Activated CD4-positive, alpha-beta T cell treated with anti-CD3 and anti-CD28 coated beads, Interleukin-2, amount 10 ng/mL, durations not matched to agents 7 days and 5 days (primary cell): ENCODE results near the gene SMC1B. TPM values are rescaled to one million over a fixed set of nuclear protein-coding genes. Genes with fewer than 3 reads are reported as not detected.
"Not testable (repeated sequence)": the region's sequence is repeated elsewhere in the genome, so short reads cannot be mapped to it uniquely, and the experiment has no call there.

ENCODE experiments used
- CTCF ChIA-PET: fragments of 350-600 bp; sonication (Branson Sonifier 250); formaldehyde crosslinking; loops from one replicate; lab custom pipeline; 2021; ENCODE audit warnings: antibody characterized with exemption; lab: Charles Lee
- POLR2A ChIA-PET: fragments of 350-600 bp; sonication (Branson Sonifier 250); formaldehyde crosslinking; loops from one replicate; lab custom pipeline; 2021; ENCODE audit warnings: antibody characterized with exemption; lab: Charles Lee
- DNase-seq: peaks from one replicate; pipeline ENCODE4 v3.0.0-alpha.2; 2020
- H3K27ac Mint-ChIP-seq: one replicate; pipeline ENCODE4 v1.8.0; 2021; ENCODE audit warnings: mild to moderate bottlenecking, moderate library complexity, mixed read lengths
- H3K27me3 Mint-ChIP-seq: one replicate; pipeline ENCODE4 v1.8.0; 2021; ENCODE audit warnings: mixed read lengths
- H3K36me3 Mint-ChIP-seq: one replicate; pipeline ENCODE4 v1.8.0; 2021; ENCODE audit warnings: low read depth, mixed read lengths
- H3K4me1 Mint-ChIP-seq: one replicate; pipeline ENCODE4 v1.8.0; 2021; ENCODE audit warnings: mixed read lengths
- H3K4me3 Mint-ChIP-seq: one replicate; pipeline ENCODE4 v1.8.0; 2021; ENCODE audit warnings: mild to moderate bottlenecking, moderate library complexity, mixed read lengths
- H3K9me3 Mint-ChIP-seq: one replicate; pipeline ENCODE4 v1.8.0; 2021; ENCODE audit warnings: mixed read lengths
- total RNA-seq, 2 experiments: library from RNA; stranded (reverse); gene quantifications; one replicate each; pipeline ENCODE4 v1.2.3, GENCODE V29; 2021

The SMC1B gene
- total RNA-seq, 2 experiments from 2014 or later = 0.58 to 0.64 TPM

DNA sequence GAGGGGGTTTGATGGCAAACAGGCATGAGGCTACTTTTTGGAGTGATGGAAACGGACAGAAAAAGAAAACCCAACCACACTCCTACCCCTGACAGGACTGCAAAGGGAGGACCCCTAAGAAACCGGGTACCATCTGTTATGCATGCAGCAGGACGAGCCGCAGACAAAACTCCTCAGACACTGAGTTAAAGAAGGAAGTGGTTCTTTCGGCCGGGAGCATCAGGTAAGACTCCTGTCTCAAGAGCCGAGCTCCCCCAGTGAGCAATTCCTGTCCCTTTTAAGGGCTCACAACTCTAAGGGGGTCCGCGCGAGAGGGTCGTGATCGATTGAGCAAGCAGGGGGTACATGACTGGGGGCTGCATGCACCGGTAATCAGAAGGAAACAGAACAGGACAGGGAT, 27.3 kb upstream of the SMC1B start:
- H3K9me3 Mint-ChIP-seq, POLR2A ChIA-PET, H3K36me3 Mint-ChIP-seq, CTCF ChIA-PET, DNase-seq, H3K27me3 Mint-ChIP-seq: not testable (repeated sequence)
- H3K4me3 Mint-ChIP-seq = peak overlapping the region; percentile 2
- H3K27ac Mint-ChIP-seq = peak overlapping the region; percentile 52
- H3K4me1 Mint-ChIP-seq = peaks cover 16% of the 10 kb centered on the region

DNA sequence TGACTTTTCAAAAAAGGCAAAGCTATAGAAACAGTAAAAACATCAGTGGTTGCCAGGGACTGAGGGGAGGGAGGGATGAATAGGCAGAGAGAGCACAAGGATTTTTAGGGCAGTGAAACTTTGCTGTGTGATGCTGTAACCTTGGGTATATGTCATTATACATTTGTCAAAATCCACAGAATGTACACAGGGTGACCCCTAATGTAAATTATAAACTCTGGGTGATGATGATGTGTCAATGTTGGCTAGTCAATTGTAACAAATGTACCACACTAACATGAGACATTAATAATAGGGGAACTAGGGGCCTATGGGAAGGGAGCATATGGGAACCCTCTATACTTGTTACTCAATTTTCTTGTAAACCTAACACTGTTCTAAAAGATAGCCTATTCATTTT, 24.9 kb upstream of the SMC1B start:
- Mint-ChIP-seq H3K9me3 (no peaks in the 10 kb centered on the region), H3K27ac (no peak overlapping the region), H3K4me3 (no peak overlapping the region), H3K4me1 (peaks cover 23% of the 10 kb centered on the region), H3K27me3 (no peaks in the 10 kb centered on the region), H3K36me3 (no peaks in the 10 kb centered on the region)
- POLR2A ChIA-PET = no interaction called here
- DNase-seq = no peak
- CTCF ChIA-PET = interaction anchor here (0.7 kb wide), 1 partner anchor 544 kb away, joined by 4 read pairs; no protein-coding TSS in a partner anchor

DNA sequence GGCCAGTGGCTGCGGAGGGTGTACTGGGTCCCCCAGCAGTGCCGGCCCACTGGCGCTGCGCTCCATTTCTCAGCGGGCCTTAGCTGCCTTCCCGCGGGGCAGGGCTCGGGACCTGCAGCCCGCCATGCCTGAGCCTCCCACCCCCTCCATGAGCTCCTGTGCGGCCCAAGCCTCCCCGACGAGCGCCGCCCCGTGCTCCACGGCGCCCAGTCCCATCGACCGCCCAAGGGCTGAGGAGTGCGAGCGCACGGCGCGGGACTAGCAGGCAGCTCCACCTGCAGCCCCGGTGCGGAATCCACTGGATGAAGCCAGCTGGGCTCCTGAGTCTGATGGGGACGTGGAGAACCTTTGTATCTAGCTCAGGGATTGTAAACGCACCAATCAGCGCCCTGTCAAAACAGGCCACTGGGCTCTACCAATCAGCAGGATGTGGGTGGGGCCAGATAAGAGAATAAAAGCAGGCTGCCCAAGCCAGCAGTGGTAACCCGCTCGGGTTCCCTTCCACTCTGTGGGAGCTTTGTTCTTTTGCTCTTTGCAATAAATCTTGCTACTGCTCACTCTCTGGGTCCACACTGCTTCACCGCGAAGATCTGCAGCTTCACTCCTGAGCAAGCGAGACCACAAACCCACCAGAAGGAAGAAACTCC, 23.6 kb upstream of the SMC1B start:
- H3K9me3 Mint-ChIP-seq, H3K27ac Mint-ChIP-seq, POLR2A ChIA-PET, H3K36me3 Mint-ChIP-seq, H3K27me3 Mint-ChIP-seq, H3K4me3 Mint-ChIP-seq: not testable (repeated sequence)
- H3K4me1 Mint-ChIP-seq = peaks cover 23% of the 10 kb centered on the region
- CTCF ChIA-PET = interaction anchor here (0.7 to 1.5 kb wide), 6 partner anchors 10 to 165 kb away, joined by 3 to 6 read pairs (median 3); no protein-coding TSS in a partner anchor
- peak; percentile 31 for DNase-seq

DNA sequence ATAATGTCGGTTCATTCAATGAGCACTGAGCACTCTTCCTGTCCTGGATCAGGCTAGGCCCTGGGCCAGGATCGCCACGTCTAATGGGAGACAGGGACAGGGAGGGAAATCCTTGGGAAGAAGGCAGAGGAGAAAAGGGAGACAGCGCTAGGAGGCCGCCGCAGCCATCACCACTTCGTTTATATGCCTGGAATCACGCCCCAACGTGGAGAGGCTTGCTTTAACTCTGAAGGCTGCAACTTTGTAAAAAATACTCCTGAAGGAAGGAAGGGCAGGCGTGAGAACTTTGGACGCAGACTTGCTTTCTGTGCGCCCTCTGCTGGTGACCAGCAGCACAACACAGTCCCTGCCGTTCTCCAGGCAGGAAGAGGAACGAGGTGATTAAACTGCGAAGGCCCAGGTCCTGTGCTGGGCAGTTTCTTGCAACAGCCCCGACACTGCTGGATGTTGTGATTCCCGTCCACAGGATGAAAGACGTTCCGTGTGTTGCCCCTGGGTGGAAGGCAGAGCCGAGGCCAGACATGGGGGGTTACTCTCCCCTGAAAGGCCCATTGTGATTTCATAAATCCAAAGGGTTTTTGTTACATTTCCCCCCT, 22.2 kb upstream of the SMC1B start:
- H3K27ac Mint-ChIP-seq = no peak overlapping the region
- CTCF ChIA-PET = no interaction called here
- no peaks in the 10 kb centered on the region for H3K9me3 Mint-ChIP-seq
- H3K27me3 Mint-ChIP-seq = no peaks in the 10 kb centered on the region
- peaks cover 16% of the 10 kb centered on the region for H3K4me1 Mint-ChIP-seq
- peak; percentile 83 for DNase-seq
- H3K4me3 Mint-ChIP-seq = no peak overlapping the region
- POLR2A ChIA-PET = no interaction called here
- H3K36me3 Mint-ChIP-seq = no peaks in the 10 kb centered on the region

DNA sequence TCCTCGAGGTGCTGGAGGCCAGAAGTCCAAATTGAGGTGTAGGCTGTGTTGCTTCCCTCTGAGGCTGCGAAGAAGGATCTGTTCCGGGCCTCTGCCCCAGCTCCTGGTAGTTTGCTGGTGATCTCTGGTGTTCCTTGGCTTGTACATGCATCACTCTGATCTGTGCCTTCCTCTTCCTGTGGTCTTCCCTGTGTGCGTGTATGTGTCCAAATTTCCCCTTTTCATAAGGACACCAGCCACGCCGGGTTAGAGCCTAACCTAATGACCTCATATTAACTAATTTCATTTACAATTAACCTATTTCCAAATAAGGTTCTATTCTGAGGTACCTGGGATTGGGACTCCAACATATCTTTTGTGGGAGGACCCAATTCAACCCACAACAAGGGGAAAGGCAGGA, 21.6 kb upstream of the SMC1B start:
- H3K27me3 Mint-ChIP-seq = no peaks in the 10 kb centered on the region

DNA sequence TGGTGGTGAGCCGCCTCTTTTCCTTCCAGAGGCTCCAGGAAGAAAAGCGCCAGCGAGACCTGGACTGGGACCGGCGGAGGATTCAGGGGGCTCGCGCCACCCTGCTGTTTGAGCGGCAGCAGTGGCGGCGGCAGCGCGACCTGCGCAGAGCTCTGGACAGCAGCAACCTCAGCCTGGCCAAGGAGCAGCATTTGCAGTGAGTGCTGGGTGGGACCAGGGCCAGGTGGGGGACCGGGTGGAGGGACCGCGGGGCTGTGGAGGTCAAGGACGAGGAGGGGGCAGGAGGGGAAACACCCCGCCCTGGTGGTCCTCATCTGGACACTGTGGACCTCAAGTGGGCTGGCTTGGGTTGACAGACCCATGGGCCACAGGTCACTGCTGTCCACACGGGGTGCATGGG, 17.5 kb upstream of the SMC1B start:
- H3K9me3 Mint-ChIP-seq = peaks cover 9% of the 10 kb centered on the region
- H3K4me3 Mint-ChIP-seq = no peak overlapping the region
- H3K4me1 Mint-ChIP-seq = peaks cover 9% of the 10 kb centered on the region
- no peak for DNase-seq
- H3K27ac Mint-ChIP-seq = no peak overlapping the region
- peaks cover 3% of the 10 kb centered on the region for H3K36me3 Mint-ChIP-seq
- peaks cover 3% of the 10 kb centered on the region for H3K27me3 Mint-ChIP-seq
- ChIA-PET POLR2A (no interaction called here), CTCF (no interaction called here)

More for the DNA sequence above, 21.6 kb upstream of the SMC1B start:
- CTCF ChIA-PET = interaction anchor here (1.7 kb wide), 1 partner anchor 13 kb away, joined by 6 read pairs; no protein-coding TSS in a partner anchor
- POLR2A ChIA-PET = no interaction called here
- Mint-ChIP-seq H3K27ac (no peak overlapping the region), H3K4me1 (peaks cover 14% of the 10 kb centered on the region), H3K36me3 (no peaks in the 10 kb centered on the region), H3K9me3 (no peaks in the 10 kb centered on the region), H3K4me3 (no peak overlapping the region)
- no peak for DNase-seq

DNA sequence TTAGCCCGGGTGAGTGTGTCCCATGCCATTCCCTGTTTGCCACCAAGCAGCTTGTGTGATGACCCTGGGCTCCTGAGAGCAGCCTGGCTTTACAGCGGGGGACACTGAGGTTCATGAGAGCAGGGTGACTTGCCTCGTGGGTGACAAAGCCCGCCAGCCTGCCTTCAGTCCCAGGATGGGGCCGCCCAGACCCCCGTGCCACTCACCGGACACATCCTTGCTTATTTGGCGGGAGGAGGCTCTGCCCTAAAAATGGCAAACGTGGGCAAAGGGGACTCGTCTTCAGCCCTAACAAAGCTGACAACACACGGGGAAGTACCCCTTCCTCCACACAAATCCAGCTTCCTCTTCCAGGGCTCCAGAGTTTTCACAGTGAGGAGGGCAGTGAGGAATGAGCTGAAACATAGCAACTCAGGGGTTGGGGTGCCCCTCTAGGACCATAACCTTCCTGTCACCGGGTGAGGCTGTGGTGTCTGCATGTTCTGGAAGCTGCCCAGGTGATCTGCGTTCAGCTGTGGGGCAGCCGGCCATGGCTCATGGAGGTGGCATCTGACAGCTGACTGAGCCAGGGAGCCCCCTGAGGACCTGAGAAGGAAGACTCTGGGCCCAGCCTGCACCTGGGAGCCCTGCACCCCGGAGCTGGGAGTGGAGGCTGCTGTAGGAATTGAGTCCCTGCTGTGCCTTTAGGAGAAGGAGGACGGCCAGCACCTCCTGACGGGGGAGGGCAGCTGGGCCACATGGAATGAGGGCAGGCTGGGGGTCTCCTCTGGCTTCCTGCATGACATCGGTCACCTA, 16.8 kb upstream of the SMC1B start:
- DNase-seq = no peak
- Mint-ChIP-seq H3K36me3 (peaks cover 3% of the 10 kb centered on the region), H3K27me3 (peaks cover 3% of the 10 kb centered on the region), H3K27ac (no peak overlapping the region), H3K9me3 (peaks cover 9% of the 10 kb centered on the region), H3K4me3 (no peak overlapping the region), H3K4me1 (peaks cover 2% of the 10 kb centered on the region)
- ChIA-PET CTCF (no interaction called here), POLR2A (interaction anchor here (0.5 kb wide), 1 partner anchor 177 kb away, joined by 5 read pairs; no protein-coding TSS in a partner anchor)

DNA sequence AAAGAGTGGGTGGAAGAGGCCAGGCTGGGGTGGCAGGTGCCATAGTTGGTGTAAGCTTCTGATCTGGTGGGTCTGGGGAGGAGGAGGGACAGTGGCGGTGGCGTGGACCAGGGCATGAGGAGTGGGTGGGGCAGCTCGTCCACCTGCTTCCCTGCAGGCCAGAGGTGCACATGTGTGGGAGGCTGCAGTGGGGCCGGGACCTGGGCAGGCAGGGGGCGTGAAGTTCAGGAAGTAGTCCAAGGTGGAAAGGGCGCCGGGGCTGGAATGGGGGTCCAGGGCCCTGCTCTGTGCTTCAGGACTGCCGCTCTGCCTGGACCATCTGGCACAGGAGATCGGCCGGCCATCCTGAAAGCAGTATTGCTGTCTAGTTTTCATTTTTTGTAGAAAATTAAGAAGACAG, 16.0 kb upstream of the SMC1B start:
- Mint-ChIP-seq H3K4me1 (no peaks in the 10 kb centered on the region), H3K4me3 (no peak overlapping the region), H3K27me3 (peaks cover 3% of the 10 kb centered on the region), H3K36me3 (peaks cover 3% of the 10 kb centered on the region), H3K9me3 (peaks cover 9% of the 10 kb centered on the region), H3K27ac (no peak overlapping the region)
- DNase-seq = no peak
- ChIA-PET CTCF (no interaction called here), POLR2A (no interaction called here)

DNA sequence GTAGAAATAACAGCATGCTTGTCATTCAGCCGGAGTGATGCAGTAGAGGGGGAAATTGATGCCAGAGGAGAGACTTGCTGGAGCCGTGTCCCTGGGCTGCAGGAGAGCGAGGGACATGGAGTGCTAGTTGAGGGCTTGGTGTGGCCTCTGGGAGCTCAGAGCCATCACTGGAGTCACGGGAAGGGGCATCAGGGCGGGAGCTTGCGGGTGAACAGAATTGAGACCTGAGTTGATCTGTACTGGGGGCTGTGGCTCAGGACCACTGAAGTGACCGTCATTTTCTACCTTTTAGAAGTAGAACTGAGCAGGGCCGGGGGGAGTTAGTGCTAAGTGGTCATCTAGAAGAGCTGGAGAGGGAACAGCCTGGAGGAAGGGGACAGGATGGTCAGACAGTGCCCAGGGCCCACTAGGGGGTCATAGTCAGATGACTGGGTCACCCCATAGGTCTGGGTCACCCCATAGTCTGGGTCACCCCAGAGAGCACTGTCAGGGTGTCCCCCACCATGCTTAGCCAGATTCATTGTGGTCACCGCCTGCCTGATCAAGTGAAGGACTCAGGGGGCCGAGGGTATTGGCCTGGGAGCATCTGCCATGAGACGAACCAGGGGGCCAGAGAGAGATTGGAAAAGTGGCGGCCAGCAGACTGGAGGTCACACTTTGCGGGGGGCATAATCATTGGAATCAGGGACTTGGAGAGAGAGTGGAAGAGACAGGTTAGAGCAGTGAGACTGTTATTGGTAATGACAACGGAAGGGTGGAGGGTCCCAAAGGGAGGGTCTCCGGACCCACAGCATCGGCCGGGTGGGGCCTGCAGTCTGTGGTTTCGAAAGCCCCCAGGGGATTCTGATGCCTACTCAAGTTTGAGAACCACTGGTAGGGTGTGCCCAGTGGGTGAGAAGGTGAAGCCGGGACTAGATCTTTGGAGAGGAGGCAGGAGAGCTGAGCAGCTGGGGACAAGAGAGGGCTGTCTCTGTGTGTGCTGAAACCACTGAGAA, 15.3 kb upstream of the SMC1B start:
- no peak overlapping the region for H3K27ac Mint-ChIP-seq
- no peak for DNase-seq
- peaks cover 3% of the 10 kb centered on the region for H3K36me3 Mint-ChIP-seq
- H3K27me3 Mint-ChIP-seq = peaks cover 3% of the 10 kb centered on the region
- no peaks in the 10 kb centered on the region for H3K4me1 Mint-ChIP-seq
- no peak overlapping the region for H3K4me3 Mint-ChIP-seq
- H3K9me3 Mint-ChIP-seq = peaks cover 9% of the 10 kb centered on the region
- POLR2A ChIA-PET = no interaction called here
- CTCF ChIA-PET = no interaction called here

DNA sequence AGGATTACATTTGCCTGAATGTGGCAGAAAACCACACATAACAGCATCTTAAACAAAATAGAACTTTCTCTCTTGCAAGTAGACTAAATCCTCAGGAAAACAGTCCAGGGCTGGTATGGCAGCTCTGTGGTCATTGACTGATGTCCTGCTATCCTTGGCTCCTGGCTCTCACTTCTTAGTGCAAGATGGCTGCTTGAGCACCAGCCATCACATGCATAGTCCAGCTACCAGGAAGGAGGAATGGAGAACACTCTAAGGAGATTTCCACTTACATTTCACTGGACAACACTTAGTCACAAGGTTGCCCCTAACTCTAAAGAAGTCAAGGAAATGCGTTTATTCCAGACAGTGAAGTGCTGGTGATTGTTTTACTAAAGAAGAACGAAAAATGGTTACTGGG, 13.7 kb upstream of the SMC1B start:
- CTCF ChIA-PET = interaction anchor here (0.6 kb wide), 1 partner anchor 826 kb away, joined by 4 read pairs; no protein-coding TSS in a partner anchor
- H3K27me3 Mint-ChIP-seq = peaks cover 3% of the 10 kb centered on the region
- no peak overlapping the region for H3K4me3 Mint-ChIP-seq
- peaks cover 9% of the 10 kb centered on the region for H3K9me3 Mint-ChIP-seq
- peaks cover 3% of the 10 kb centered on the region for H3K36me3 Mint-ChIP-seq
- POLR2A ChIA-PET = no interaction called here
- H3K4me1 Mint-ChIP-seq = no peaks in the 10 kb centered on the region
- DNase-seq = no peak
- no peak overlapping the region for H3K27ac Mint-ChIP-seq

DNA sequence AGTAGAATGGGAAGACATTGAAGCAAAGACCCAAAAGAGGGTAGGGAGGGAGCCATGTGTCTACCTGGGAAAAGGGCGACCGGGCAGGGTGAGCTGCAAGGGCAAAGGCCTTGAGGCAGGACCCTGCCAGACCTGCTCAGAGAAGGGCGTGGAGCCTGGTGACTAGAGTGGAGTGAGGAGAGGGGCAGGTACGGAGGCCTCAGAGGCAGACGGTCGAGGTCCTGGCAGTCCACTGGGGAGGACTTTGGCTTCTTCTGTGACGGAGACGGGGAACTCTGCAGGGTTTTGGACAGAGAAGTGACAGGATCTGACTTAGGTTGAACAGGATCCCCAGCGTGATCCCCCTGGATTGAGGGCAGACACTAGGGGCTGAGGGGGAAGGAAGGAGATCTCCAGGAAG, 13.0 kb upstream of the SMC1B start:
- H3K9me3 Mint-ChIP-seq = peaks cover 9% of the 10 kb centered on the region
- peaks cover 3% of the 10 kb centered on the region for H3K36me3 Mint-ChIP-seq
- no peak overlapping the region for H3K4me3 Mint-ChIP-seq
- no peak overlapping the region for H3K27ac Mint-ChIP-seq
- H3K4me1 Mint-ChIP-seq = no peaks in the 10 kb centered on the region
- H3K27me3 Mint-ChIP-seq = peaks cover 3% of the 10 kb centered on the region
- no peak for DNase-seq
- ChIA-PET POLR2A (no interaction called here), CTCF (interaction anchor here (0.6 kb wide), 1 partner anchor 825 kb away, joined by 4 read pairs; no protein-coding TSS in a partner anchor)
